Measurements from ENCODE around the gene TLE5.
"Not testable (repeated sequence)": the region's sequence is repeated elsewhere in the genome, so short reads cannot be mapped to it uniquely, and the experiment has no call there.

The TLE5 gene

DNA sequence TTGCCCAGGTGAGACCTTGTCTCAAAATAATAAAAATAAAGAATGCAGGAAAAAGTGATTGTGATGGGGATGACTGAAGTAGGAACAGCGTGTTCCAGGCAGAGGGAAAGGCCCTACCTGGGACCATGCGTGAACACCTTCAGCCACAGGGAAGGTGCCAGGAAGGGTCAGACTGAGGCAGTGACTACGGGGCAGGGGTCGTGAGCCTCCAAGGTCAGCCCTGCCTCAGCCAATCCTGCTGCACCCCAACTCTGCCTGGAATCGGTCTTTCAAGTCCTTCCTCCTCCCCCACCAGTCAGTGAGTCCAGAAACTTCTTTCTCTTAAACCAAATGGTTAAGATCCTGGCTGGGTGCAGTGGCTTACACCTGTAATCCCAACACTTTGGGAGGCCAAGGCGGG is 17.1 kb downstream of the TLE5 start:
- DNase-seq (ENCODE audit: low spot score): no peak

DNA sequence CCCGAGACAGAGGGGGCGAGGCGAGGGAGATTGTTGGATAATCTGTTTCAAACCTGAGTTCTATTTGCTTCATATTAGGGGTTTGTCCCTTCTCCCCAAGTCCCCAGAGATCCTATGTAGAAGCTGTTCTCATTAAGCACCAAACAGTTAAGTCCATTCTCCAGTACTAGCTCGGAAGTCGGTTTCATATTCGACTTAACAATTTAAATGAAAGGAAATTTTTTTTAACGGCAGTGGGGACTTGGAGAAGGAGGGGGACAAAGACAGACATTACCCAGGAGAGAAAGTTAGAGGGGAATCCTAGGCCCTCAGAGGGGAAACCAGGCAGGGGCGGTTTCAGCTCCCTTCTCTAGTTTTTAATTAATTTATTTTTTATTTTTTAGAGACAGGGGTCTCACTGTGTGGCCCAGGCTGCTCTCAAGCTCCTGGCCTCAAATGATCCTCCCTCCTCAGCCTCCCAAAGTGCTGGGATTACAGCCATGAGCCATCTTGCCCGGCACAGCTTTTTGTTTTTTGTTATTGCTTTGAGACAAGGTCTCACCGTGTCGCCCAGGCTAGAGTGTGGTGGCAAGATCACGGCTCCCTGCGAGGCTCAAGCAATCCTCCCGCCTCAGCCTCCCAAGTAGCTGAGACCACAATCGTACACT is 19.6 kb downstream of the TLE5 start:
- no peak for DNase-seq (ENCODE audit: low spot score)

DNA sequence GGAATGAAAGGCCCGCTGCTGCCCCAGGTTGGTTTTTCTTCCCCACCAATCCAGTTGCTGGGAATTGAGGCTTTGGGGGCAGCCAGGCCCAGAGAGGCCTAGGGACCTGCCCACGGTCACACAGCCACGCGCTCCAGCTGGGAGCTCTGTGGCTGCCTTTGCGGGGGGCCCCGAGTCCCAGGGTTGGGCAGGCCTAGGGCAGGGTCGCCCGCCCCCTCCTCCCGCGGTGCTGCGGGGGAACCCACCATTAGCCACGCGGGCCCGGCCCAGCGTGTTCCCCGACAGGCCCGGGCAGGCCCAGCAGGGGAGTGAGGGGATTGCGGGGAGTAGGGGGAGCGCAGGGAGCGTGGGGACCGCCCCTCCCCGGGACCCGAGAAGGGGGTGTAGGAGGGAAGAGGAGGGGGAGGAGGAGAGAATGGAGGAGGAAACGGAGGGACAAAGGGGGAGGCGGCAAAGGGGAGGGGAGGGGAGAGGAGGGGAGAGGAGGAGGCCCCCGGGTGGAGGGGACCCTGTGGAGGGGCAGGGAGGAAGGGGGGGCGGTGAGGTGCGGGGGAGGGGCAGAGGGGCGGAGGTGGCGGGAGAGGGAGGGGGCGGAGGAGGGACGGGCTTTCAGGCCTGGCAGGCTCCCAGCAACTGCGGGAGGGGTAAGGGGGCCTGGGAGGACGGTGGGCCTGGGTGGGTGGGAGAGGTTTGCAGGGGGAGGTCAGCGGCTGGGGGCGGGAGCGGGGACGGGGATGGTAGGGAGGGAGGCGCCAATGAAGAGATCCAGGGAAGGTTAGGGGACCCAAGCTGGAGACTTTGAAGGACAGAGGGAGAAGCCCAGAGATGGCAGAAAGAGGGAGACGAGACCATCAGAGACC is 20.3 kb downstream of the TLE5 start:
- no peak for DNase-seq (ENCODE audit: low spot score)

DNA sequence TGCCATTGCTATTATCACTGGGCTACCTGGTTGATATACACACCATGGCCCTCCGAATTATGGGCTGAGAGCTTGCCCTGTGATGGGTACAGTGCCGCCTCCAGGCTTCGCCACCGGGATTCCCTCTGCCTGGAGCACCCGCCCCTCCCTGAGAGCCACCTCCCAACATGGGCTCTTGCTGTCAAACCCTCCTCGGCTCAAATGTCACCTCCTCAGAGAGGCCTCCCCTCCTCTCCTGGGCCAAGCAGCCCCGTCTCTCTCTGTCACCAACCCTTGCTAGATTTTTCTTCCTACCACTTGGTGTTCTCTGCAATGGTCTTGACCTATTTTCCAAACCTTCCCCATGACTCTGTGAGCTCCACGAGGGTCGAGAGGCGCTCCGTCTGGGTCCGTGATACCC is 21.0 kb downstream of the TLE5 start:
- no peak for DNase-seq (ENCODE audit: low spot score)

DNA sequence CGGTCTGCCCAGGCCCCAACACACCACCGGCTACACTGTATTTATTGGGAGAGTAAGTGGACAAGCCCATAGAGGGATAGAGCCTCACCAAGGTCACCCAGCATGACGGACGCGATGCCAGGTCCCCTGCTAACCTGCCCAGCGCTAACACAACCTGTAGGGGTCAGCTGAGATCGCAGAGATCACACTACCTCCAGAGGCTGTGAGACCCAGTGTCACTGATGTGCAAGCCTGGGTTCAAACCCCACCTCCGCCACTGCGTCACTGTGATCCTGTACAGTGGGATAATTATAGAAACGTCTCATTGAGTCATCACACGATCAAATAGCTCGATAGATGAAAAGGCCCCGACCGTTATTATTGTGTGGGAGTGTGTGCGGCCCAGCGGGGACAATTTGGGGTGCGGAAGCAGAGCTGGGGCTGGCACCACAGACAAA is 22.6 kb downstream of the TLE5 start:
- no peak for DNase-seq (ENCODE audit: low spot score)

DNA sequence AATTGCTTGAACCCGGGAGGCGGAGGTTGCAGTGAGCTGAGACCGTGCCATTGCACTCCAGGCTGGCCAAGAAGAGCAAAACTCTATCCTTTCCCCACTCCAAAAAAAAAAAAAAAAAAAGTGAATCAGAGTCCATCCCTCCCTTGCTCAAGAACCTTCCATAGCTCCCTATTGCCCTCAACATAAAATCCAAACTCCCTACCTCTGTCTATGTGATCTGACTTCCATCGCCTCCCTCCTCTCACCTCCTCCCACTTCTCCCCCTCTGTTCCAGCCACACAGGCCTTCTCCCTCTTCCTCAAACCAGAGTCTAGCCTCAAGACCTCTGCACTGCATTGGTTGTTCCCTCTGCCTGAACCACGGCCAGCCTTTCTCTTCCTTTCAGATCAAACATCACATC is 23.2 kb downstream of the TLE5 start:
- no peak for DNase-seq (ENCODE audit: low spot score)

DNA sequence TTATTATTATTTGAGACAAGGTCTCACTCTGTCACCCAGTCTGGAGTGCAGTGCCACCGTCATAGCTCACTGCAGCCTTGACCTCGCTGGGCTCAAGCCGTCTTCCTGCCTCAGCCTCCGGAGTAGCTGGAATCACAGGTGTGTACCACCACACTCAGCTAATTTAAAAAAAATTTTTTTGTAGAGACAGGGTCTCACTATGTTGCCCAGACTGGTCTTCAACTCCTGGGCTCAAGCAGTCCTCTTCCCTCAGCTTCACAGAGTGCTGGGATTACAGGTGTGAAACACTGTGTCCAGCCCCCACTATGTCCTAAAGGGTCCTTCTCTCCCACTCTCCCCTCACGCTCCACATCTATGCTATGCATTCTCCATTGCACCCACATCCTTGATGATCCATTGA is 24.1 kb downstream of the TLE5 start:
- no peak for DNase-seq (ENCODE audit: low spot score)

DNA sequence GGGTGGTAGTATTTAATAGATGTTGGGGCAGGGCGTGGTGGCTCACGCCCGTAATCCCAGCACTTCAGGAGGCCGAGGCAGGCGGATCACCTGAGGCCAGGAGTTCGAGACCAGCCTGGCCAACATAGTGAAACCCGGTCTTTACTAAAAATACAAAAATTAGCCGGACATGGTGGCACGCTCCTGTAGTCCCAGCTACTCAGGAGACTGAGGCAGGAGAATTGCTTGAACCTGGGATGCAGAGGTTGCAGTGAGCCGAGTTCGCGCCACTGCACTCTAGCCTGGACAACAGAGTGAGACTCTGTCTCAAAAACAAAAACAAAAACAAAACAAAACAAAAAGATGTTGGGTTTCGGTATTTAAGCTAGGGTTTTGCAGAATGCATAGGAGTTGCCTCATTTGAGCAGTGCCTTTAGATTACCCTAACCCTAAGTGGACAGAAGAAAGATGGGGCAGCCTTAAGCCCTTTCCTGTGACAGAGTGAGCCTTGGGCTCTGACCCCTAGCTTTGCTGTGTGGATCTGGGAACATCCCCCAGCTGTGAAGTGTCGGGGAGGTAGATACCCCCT is 25.2 kb downstream of the TLE5 start:
- DNase-seq (ENCODE audit: low spot score): not testable (repeated sequence)

DNA sequence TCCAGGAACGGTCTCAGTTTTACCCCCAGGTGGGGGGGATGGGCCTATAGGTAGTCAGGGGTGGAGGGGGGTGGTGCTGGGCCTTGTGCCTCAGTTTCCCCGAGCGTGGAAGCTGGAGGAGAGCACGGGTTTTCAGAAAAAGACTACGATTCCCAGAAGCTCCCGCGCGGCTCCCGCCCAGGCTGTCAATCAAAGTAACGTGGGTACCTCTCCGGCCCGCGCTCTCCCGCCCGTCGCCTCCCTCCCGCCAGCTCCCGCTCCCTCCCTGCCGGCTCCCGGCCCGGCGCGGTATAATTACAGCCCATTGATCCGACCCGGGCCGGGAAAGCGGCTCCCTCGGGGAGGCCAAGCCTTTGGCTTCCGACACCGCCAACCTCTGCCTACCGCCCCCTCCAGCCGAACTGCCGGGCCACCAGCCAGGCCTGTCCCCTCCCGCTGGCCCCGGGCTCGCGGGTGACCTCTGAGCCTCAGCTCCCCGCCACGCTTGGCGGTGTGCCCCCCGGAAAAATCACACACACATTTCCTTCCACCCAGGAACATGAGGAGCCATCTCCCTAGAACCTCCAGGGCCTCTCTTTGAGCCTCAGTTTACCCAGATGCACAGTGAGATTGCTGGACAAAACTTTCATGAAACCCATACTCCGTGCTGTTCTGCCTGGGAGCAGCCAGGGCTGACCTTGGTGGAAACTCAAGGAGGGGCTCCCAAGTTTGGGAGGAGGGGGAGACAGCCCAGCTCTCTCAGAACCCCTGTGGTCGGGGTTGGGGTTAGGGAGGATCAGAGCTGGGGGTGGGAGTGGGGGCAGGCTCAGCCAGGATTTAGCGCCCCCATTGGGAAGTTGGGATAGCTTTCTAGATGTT is 25.9 kb downstream of the TLE5 start:
- peak; percentile 99 for DNase-seq (ENCODE audit: low spot score)

DNA sequence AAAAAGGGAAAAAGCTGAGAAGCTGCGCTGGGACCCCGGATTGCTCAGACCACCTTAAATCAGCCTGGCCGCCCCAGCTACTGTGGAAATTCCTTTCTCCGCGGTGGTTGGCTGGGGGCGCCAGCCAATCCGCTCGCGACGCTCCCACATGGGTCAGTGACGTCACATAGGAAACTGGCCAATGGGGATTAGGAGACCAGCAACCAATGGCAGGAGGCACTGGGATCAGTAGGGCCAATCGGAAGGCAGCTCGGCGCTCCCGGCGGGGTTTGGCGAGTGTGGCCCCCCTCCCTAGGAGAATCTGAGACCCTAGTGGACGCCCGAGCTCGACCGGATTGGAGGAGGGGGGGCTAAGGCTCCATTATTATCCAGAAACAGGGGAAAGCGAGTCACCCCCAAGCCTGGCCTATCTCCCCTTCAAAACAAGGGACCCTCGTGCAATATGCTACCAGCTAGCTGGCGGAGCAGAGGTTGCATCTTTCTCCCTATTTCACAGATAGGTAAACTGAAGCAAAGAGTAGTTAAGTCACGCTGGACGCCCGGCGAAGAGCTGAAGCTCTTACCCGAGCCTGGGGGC is 26.7 kb downstream of the TLE5 start:
- DNase-seq (ENCODE audit: low spot score): peak; percentile 98

DNA sequence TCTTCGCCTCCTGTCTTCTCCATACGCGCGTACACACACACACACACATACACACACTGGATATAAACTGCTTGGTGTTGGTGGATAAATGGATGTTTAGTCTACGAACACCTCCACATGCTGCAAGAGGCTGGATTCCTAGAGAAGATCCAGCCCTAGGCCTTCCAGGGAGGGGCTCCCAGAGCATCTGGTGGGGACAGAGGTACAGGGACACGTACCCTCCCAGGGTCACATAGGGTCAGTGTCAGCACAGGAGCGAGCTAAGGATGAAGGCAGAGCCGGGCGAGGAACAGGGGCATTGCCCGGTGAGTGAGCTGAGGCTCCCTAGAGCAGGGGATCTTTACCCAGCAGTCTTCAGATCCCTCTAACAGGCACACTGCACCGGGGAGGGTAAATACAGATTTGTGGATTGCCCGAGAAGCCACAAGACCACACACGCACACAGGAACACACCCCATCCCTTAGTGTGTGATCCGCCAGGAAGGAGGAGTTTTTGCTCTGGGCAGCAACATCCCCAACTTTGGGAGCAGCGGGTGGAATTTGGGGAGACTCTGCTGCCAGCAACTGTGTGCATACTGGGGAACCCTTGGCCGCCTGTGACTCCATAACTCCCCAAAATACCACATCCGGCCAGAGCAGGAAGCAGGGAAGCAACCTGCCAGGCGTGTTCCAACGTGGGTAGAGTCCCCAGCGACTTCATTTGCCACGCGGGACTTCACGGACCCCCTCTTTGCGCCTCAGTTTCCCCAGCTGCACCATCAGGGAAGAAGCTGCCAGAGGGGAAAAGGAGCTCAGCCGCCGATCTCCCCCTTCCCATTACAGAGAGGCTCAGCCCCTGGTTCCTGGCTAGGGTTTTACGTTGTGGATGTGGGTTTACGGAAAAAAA is 27.4 kb downstream of the TLE5 start:
- DNase-seq (ENCODE audit: low spot score): no peak

DNA sequence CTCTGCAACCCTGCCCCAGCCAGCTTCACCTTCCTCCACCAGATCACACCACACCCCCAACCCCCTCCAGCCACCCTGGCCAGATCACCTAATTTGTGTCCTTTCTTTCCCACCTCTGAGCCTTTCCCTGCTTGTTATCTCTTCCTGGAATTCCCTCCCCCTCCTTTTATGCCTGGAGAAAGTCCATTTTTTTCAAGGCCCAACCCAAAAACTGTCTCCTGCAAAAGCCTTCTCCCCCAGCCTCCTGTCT is 28.0 kb downstream of the TLE5 start:
- no peak for DNase-seq (ENCODE audit: low spot score)

DNA sequence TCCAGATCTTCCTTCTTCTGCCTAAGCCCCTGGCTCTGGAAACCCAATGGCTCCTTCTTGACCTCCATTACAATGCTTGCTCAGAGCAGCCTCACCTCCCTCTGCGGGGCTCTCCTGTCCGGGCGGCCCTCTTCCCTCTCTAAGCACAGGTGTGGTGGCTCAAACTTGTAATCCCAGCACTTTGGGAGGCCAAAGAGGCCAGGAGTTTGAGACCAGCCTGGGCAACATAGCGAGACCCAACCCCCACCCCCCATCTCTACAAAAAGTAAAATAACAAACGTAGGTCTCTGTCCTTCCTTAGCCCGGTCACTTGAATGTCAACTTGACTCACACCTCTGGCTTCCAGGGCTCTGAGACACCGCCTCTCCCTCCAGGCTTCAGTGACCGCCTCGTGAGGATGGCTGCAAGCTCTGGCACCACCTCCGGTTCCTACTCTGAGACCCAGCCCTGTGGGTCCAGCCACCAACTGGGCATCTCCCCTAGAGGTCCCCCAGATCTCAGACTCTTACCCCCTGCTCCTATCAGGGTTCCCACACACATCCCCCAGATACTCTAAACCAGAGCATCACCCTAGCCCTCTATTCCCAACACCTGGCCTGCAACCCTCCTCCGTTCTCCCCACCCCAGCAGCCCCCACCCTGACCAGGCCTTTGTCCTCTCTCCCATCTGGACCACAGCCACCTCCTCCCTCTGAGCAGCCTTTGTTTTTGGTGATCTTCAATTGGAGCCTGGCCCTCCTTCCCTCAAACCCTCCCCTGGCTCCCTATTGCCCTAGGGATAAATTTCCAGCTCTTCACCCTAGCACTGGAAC is 28.5 kb downstream of the TLE5 start:
- DNase-seq (ENCODE audit: low spot score): no peak

DNA sequence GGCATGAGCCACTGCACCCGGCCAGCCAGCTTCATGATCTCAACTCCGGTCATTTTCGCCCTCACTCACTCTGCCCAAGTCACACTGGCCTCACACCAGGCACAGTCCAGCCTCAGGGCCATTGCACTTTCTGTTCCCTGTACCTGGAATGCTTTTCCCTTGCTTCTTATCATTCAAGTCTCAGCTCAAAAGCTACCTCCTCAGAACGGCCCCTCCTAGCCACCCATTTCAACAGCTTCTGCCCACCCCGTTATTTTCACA is 30.8 kb downstream of the TLE5 start:
- no peak for DNase-seq (ENCODE audit: low spot score)

DNA sequence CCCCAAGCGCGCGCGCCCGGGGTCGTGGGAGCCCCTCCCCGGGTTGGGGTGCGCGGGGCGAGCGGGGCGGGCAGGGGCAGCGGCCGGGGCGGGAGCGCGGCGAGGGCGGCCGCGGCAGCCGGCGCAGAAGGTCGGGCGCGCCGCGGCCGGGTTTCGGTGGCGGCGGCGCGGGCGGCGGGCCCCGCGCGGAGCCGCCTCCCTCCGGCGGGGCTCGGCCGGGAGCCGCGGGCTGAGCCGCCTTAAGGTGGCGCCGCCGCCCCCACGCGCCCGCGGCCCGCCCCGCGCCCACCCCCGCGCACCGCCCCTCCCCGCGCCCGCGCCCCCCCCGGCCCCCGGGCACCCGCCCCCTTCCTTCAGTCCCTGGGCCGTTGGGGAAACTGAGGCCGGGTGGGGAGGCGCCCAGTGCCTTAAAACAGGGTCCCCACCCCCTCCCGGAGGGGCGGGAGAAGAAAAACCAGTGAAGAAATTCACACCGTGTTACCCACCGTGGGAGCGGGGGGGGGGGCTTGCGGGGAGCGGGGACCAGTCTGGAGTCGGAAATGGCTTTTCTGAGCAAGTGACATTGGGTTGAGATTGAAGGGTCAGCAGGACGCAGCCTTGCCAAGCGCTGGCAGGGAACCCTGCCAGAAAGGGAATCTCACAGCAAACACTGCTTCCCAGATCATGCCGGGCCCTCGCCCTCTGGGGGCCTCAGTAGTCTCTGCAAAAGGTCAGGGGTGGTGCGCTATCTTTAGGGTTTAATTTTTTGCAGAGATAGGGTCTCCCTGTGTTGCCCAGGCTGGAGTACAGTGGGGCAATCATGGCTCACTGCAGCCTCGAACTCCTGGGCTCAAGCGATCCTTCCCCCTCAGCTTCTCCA is 33.0 kb downstream of the TLE5 start, which contains the start of gene TLE2:
Gene TLE2, minus strand, starts transcription at position 216 of the 859 bp plus-strand sequence. CDS start 376 bp downstream, outside the sequence.
- peak; percentile 86 for DNase-seq (ENCODE audit: low spot score)

DNA sequence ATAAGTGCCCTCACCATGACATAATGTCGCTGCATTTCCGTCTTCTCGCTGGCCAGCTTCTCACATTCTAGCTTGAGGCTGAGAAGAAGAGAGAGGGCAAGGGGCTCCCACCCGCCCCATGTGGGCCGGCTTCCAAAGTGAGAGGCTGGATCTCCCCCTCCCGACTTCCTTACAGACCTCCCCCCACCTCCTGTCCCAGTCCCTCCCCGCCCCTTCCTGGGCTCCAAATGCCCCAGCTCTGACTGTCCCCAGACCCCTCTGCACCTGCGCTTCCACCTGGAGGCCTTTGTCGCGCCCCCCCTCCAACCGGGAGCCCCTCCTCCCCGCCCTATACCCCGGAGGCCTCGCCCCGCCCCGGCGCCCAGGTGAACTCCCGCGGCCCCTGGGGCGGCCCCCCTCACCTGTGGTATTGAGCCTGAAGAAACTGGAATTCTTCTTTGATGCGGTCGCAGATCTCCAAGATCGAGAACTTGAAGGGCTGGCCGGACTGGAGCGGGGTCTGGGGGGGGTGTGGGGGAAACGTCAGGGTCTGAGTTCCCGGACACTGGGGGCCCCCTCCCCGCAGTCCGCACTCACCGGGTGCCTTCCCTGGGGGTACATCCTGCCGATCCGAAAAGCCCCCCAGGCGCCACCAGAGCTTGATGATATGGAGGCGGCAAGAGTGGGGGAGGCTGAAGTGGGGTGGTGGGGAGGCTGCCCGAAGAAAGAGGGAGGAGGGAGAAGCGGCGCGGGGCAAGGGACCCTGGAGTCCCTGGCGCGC is 33.8 kb downstream of the TLE5 start:
- DNase-seq (ENCODE audit: low spot score): no peak

DNA sequence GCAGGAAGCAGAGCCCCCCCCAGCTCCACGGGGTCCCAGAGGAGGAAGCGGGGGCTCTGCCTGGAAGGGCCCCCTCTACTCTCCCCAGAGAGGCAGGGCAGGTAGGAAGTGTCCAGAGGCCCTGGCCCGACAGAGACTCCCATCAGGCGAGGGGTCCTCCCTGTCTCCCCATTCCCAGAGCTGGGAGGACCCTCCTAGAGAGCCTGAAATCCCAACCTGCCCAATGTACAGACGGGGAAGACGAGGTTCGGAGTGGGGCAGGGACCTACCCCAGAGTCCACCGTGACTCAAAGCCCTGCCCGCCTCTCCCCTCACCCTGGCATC is 34.4 kb downstream of the TLE5 start:
- DNase-seq (ENCODE audit: low spot score): no peak

DNA sequence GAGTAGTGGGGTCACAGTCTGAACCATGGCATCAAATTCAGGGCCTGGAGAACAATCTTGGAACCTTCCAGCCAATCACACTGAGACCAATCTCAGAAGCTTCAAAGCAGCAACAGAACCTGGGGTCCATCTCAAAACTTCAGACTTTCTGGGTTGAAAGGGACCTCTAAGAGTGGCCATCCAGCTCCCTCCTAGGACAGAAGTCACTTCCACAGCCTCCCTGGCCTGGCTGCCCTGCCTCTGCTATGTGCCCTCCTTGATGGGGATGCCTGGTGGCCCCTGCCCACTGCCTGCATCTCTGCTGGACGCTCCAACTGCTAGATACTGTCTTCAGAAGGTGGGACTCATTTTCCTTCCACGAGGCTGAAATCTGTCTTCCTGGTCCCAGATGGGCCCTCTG is 35.0 kb downstream of the TLE5 start:
- DNase-seq (ENCODE audit: low spot score): no peak

DNA sequence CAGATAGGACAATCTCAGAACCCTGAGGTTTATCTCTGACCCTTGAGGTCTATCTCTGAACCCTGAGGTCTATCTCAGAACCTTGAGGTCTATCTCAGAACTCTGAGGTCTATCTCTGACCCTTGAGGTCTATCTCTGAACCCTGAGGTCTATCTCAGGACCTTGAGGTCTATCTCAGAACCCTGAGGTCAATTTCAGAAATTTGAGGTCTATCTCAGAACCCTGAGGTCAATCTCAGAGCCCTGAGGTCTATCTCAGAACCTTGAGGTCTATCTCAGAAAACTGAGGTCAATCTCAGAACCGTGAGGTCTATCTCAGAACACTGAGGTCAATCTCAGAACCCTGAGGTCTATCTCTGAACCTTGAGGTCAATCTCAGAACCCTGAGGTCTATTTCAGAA is 35.5 kb downstream of the TLE5 start:
- no peak for DNase-seq (ENCODE audit: low spot score)

Measured in D341Med (cell line).